SK-N-SH treated with all-trans-retinoic acid at 6 μM for 48 hours (cell line): Measurements from ENCODE around the gene CREBBP.

Source experiments
- ATAC-seq: fragments of 200-7000 bp; cut with Tn5 transposase; 3 replicates; pipeline ENCODE4 v1.9.1; 2020; ENCODE audit warnings: mild to moderate bottlenecking, moderate library complexity
- ARNTL ChIP-seq: fragments of 450-650 bp; formaldehyde crosslinking; IDR thresholded peaks from 2 replicates; pipeline ENCODE4 v1.5.0; 2020; ENCODE audit warnings: low read depth, mild to moderate bottlenecking, moderate library complexity, borderline replicate concordance
- BACH2 ChIP-seq: fragments of 250-450 bp; sonication (Bioruptor Pico); IDR thresholded peaks from 2 replicates; pipeline ENCODE4 v1.9.0; 2021; ENCODE audit warnings: mild to moderate bottlenecking, borderline replicate concordance
- CSDC2 ChIP-seq: fragments of 250-450 bp; sonication (Bioruptor Pico); IDR thresholded peaks from 2 replicates; pipeline ENCODE4 v1.5.0; 2020; ENCODE audit warnings: mild to moderate bottlenecking, moderate library complexity
- CSRNP3 ChIP-seq: fragments of 250-450 bp; sonication (Bioruptor Pico); IDR thresholded peaks from 2 replicates; pipeline ENCODE4 v1.5.1; 2021; ENCODE audit warnings: mild to moderate bottlenecking, moderate library complexity
- ESRRG ChIP-seq: fragments of 250-450 bp; sonication (Bioruptor Pico); IDR thresholded peaks from 2 replicates; pipeline ENCODE4 v1.6.1; 2021; ENCODE audit warnings: mild to moderate bottlenecking
- GLIS3 ChIP-seq: fragments of 250-450 bp; sonication (Bioruptor Pico); IDR thresholded peaks from 2 replicates; pipeline ENCODE4 v1.5.0; 2020; ENCODE audit warnings: mild to moderate bottlenecking, moderate library complexity
- ISL1 ChIP-seq: fragments of 250-450 bp; sonication (Bioruptor Pico); IDR thresholded peaks from 2 replicates; pipeline ENCODE4 v2.1.2; 2022; ENCODE audit warnings: mild to moderate bottlenecking, moderate library complexity
- OSR1 ChIP-seq: fragments of 250-450 bp; sonication (Bioruptor Pico); IDR thresholded peaks from 2 replicates; pipeline ENCODE4 v1.8.0; 2022; ENCODE audit warnings: moderate library complexity, mild to moderate bottlenecking, inconsistent platforms
- PATZ1 ChIP-seq: fragments of 250-450 bp; sonication (Bioruptor Pico); IDR thresholded peaks from 2 replicates; pipeline ENCODE4 v1.8.0; 2020; ENCODE audit warnings: mild to moderate bottlenecking, moderate library complexity, borderline replicate concordance
- PPARA ChIP-seq: fragments of 250-450 bp; sonication (Bioruptor Pico); IDR thresholded peaks from 2 replicates; pipeline ENCODE4 v1.5.0; 2020; ENCODE audit warnings: mild to moderate bottlenecking, borderline replicate concordance
- RARB ChIP-seq: fragments of 250-450 bp; sonication (Bioruptor Pico); IDR thresholded peaks from 2 replicates; pipeline ENCODE4 v1.8.0; 2021; ENCODE audit warnings: mild to moderate bottlenecking, moderate library complexity
- TCF4 ChIP-seq: fragments of 250-450 bp; sonication (Bioruptor Pico); IDR thresholded peaks from 2 replicates; pipeline ENCODE4 v1.8.0; 2021; ENCODE audit warnings: mild to moderate bottlenecking, moderate library complexity, borderline replicate concordance
- TSHZ2 ChIP-seq: fragments of 250-450 bp; sonication (Bioruptor Pico); IDR thresholded peaks from 2 replicates; pipeline ENCODE4 v1.5.0; 2020; ENCODE audit warnings: mild to moderate bottlenecking, moderate library complexity
- ZC3H10 ChIP-seq: fragments of 250-450 bp; sonication (Bioruptor Pico); IDR thresholded peaks from 2 replicates; pipeline ENCODE4 v1.5.1; 2021; ENCODE audit warnings: mild to moderate bottlenecking, moderate library complexity
- ZFP3 ChIP-seq: fragments of 250-450 bp; sonication (Bioruptor Pico); IDR thresholded peaks from 2 replicates; pipeline ENCODE4 v1.5.0; 2020; ENCODE audit warnings: mild to moderate bottlenecking, moderate library complexity
- ZNF565 ChIP-seq: fragments of 450-650 bp; formaldehyde crosslinking; conservative IDR thresholded peaks from 2 replicates; pipeline ENCODE4 v1.5.0; 2020; ENCODE audit warnings: low read depth, mild to moderate bottlenecking, moderate library complexity
- ZNF70 ChIP-seq: fragments of 450-650 bp; formaldehyde crosslinking; IDR thresholded peaks from 2 replicates; pipeline ENCODE4 v1.5.0; 2020; ENCODE audit warnings: mild to moderate bottlenecking, moderate library complexity
- ZNF8 ChIP-seq: fragments of 450-650 bp; formaldehyde crosslinking; IDR thresholded peaks from 2 replicates; pipeline ENCODE4 v1.5.0; 2020; ENCODE audit warnings: mild to moderate bottlenecking, moderate library complexity
- TF ChIP-seq, protein P1 (sequence below): fragments of 250-450 bp; sonication (Bioruptor Pico); IDR thresholded peaks from 2 replicates; pipeline ENCODE4 v1.8.0; 2021; ENCODE audit warnings: low read depth, mild to moderate bottlenecking, moderate library complexity, borderline replicate concordance
- TF ChIP-seq, protein P2 (sequence below): fragments of 250-450 bp; sonication (Bioruptor Pico); IDR thresholded peaks from 2 replicates; pipeline ENCODE4 v1.5.1; 2020; ENCODE audit warnings: low read depth, mild to moderate bottlenecking, moderate library complexity

Gene CREBBP

GRCh38 chr16:3808308-3809063 is 72.0 kb downstream of the CREBBP start:
- no peak for ATAC-seq
- TF ChIP-seq, protein P1, sequence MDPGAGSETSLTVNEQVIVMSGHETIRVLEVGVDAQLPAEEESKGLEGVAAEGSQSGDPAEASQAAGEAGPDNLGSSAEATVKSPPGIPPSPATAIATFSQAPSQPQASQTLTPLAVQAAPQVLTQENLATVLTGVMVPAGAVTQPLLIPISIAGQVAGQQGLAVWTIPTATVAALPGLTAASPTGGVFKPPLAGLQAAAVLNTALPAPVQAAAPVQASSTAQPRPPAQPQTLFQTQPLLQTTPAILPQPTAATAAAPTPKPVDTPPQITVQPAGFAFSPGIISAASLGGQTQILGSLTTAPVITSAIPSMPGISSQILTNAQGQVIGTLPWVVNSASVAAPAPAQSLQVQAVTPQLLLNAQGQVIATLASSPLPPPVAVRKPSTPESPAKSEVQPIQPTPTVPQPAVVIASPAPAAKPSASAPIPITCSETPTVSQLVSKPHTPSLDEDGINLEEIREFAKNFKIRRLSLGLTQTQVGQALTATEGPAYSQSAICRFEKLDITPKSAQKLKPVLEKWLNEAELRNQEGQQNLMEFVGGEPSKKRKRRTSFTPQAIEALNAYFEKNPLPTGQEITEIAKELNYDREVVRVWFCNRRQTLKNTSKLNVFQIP (CRISPR knock-in tag) = no peak

DNA sequence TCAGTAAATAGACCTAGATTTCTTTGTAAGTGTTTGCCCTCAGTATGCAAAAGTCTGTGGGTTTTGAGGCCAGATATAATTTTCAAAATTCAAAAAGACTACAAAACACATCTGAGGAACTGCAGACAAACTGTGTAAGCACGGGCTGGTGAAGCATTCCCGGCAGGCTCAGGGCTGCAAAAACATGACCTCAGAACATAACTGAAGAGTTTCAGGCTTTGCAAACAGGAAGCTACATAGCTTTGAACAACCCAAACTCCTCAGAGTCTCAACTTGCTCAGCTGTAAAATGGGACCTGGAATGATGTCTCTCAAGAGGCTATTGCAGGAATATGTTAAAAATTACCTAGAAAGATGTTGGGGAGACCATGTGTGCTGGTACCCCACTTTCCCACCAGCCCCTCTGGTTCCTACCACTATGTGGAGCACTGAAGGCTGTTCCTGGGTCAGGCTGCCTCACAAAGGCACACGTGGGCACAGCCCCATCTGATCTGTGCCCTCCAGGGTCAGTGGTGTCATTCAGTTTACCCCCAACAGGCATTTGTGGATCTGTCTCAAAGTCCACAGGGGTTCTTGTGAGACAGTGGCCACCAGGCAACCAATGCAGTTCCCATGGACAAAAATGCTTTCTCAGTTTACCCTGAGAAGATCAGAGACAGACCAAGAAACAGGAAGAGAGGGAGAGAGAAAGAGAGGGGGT is 72.9 kb downstream of the CREBBP start:
- no peak for ATAC-seq
- TF ChIP-seq GLIS3 (CRISPR knock-in tag) (no peak), ESRRG (no peak), ZNF8 (CRISPR knock-in tag) (no peak), ZFP3 (CRISPR knock-in tag) (no peak), CSDC2 (CRISPR knock-in tag) (no peak), ISL1 (CRISPR knock-in tag) (no peak), OSR1 (no peak), ZNF565 (CRISPR knock-in tag) (no peak), ARNTL (no peak), TCF4 (CRISPR knock-in tag) (no peak), BACH2 (CRISPR knock-in tag) (no peak), CSRNP3 (CRISPR knock-in tag) (no peak), ZNF70 (no peak), TSHZ2 (no peak), PATZ1 (CRISPR knock-in tag) (no peak), ZC3H10 (CRISPR knock-in tag) (no peak), RARB (CRISPR knock-in tag) (no peak), PPARA (CRISPR knock-in tag) (no peak)
- TF ChIP-seq, protein P1 (CRISPR knock-in tag) = no peak
- TF ChIP-seq, protein P2, sequence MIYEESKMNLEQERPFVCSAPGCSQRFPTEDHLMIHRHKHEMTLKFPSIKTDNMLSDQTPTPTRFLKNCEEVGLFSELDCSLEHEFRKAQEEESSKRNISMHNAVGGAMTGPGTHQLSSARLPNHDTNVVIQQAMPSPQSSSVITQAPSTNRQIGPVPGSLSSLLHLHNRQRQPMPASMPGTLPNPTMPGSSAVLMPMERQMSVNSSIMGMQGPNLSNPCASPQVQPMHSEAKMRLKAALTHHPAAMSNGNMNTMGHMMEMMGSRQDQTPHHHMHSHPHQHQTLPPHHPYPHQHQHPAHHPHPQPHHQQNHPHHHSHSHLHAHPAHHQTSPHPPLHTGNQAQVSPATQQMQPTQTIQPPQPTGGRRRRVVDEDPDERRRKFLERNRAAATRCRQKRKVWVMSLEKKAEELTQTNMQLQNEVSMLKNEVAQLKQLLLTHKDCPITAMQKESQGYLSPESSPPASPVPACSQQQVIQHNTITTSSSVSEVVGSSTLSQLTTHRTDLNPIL (CRISPR knock-in tag) = no peak
